Muscle of arm (tissue), 14 donors: Measurements from ENCODE around the gene RNU1-2. TPM values are rescaled to one million over a fixed set of nuclear protein-coding genes. Genes with fewer than 3 reads are reported as not detected.
"Not testable (repeated sequence)": the region's sequence is repeated elsewhere in the genome, so short reads cannot be mapped to it uniquely, and the experiment has no call there.

Experiments
- DNase-seq: peaks from one replicate; pipeline ENCODE4 v3.0.0-alpha.2; 2013
- long read RNA-seq, 11 donors: transcript quantifications; one replicate each; lab custom pipeline, GENCODE V29; 2026
- polyA plus RNA-seq, 12 donors: library from polyadenylated mRNA; unstranded; fragments of 120-200 nt; gene quantifications; one replicate each; pipeline ENCODE4 v1.2.1, GENCODE V29; 2013; ENCODE audit not compliant: insufficient read length in 12 of 12

Gene RNU1-2
- not detected for polyA plus RNA-seq
- long read RNA-seq, donor 1, result 0 reads
- long read RNA-seq, donor 2, result 0 reads
- long read RNA-seq, donor 3, result 0 reads
- long read RNA-seq, donor 4, result 0 reads
- long read RNA-seq, donor 5, result 0 reads
- long read RNA-seq, donor 6, result 0 reads
- long read RNA-seq, donor 7, result 0 reads
- long read RNA-seq, donor 8, result 0 reads
- long read RNA-seq, donor 9, partial matches to known transcripts, result 0 of 1 reads
- long read RNA-seq, donor 9, other reads (novel, unspliced or antisense), result 0 of 1 reads
- long read RNA-seq, donor 10, result 0 reads
- long read RNA-seq, donor 11, partial matches to known transcripts, result 0 of 1 reads
- long read RNA-seq, donor 11, other reads (novel, unspliced or antisense), result 0 of 1 reads

- peak; percentile 94 for DNase-seq
Observed at GRCh38 chr1:16895598-16896315, at the start of gene RNU1-2. Gene RNU1-2 (plus strand): TSS chr1:16895980.

- not testable (repeated sequence) for DNase-seq
Observed at GRCh38 chr1:16856201-16856600, 39.6 kb upstream of the RNU1-2 start.

- DNase-seq, result not testable (repeated sequence)
Observed at GRCh38 chr1:16859167-16860041, 36.4 kb upstream of the RNU1-2 start.

- DNase-seq, result not testable (repeated sequence)
Observed at GRCh38 chr1:16860048-16860447, 35.7 kb upstream of the RNU1-2 start.

- not testable (repeated sequence) for DNase-seq
Observed at GRCh38 chr1:16861832-16862245, 33.9 kb upstream of the RNU1-2 start.

- not testable (repeated sequence) for DNase-seq
Observed at GRCh38 chr1:16862415-16862814, 33.4 kb upstream of the RNU1-2 start.

GRCh38 chr1:16863024-16863423, 32.8 kb upstream of the RNU1-2 start:
- not testable (repeated sequence) for DNase-seq

GRCh38 chr1:16866926-16867707, 28.7 kb upstream of the RNU1-2 start:
- not testable (repeated sequence) for DNase-seq

GRCh38 chr1:16868787-16869186, 27.0 kb upstream of the RNU1-2 start:
- DNase-seq, result not testable (repeated sequence)

GRCh38 chr1:16869996-16870395, 25.8 kb upstream of the RNU1-2 start:
- DNase-seq, result not testable (repeated sequence)

GRCh38 chr1:16871171-16871570, 24.6 kb upstream of the RNU1-2 start:
- DNase-seq, result not testable (repeated sequence)

GRCh38 chr1:16872152-16873075, 23.4 kb upstream of the RNU1-2 start:
- DNase-seq, result peak; percentile 35

GRCh38 chr1:16873076-16873879, 22.5 kb upstream of the RNU1-2 start:
- not testable (repeated sequence) for DNase-seq

- not testable (repeated sequence) for DNase-seq
Observed at GRCh38 chr1:16874968-16875765, 20.6 kb upstream of the RNU1-2 start.

GRCh38 chr1:16881742-16882141, 14.0 kb upstream of the RNU1-2 start:
- not testable (repeated sequence) for DNase-seq

GRCh38 chr1:16882986-16883385, 12.8 kb upstream of the RNU1-2 start:
- DNase-seq, result no peak

GRCh38 chr1:16884487-16884886, 11.3 kb upstream of the RNU1-2 start:
- not testable (repeated sequence) for DNase-seq
